ENCODE data around the gene TIGAR. TPM values are rescaled to one million over a fixed set of nuclear protein-coding genes. Genes with fewer than 3 reads are reported as not detected.
A peak's percentile ranks its signal among the peaks of the same experiment; 100 is the strongest.

The TIGAR gene
- 1 to 10 TPM; 3.3 to 9.4 (median 5.6) TPM for polyA plus RNA-seq (ENCODE audit: low read depth in 6 of 6)

GRCh38 chr12:4320853-4321701 lies at the start of gene TIGAR:
Gene TIGAR, plus strand, starts transcription at chr12:4321213. Its CDS starts 59 bp downstream, at chr12:4321272.
- Mint-ChIP-seq H3K36me3 (no peaks in the 10 kb centered on the region), H3K9me3 (no peaks in the 10 kb centered on the region), H3K27ac (peak within 1 kb of the TSS; percentile 90 to 99 (median 98)), H3K4me3 (peak within 1 kb of the TSS; percentile 90 to 97 (median 95)), H3K27me3 (no peaks in the 10 kb centered on the region), H3K4me1 (peaks cover 18 to 37% (median 36%) of the 10 kb centered on the region in 3 donors)
- peak; percentile 97 for DNase-seq
- ATAC-seq (ENCODE audit: low read depth in 2 of 2) = peak; percentile 94

DNA sequence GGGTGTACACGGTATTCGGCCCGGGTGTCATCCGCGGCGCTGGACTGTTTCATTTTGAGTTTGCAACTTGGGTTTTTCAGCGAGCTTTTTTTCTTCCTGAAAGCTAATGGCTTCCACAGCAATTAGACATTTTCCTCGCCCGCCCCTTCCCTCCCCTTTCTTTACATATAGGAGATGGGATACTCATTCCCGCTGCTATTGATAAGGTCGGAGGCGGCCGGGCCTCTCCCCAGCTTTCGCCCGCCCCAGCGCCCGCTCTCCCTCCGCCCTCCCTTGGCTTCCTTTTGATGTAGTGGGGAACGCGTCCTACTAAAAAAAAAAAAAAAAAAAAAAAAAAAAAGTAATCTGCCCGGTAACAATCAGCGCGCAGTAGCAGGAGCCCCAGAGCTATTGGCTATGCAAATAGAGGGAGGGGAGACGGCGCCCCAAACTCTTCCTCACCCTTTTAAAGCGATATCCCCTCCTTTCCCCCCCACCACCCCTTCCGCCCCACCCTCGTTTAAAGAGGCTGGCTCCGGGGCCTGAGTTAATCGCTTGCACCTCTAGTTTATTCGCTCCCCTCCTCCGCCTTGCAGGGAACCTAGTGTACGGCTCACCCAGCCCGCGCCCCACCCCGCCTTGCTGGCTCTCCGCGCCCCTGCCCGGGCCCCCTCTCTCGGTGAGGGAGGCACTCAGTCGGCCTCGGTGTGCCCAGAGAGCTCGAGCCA lies 49.1 kb upstream of the TIGAR start:
- Mint-ChIP-seq H3K27ac (peak overlapping the region; percentile 98 to 100 (median 99)), H3K27me3 (no peaks in the 10 kb centered on the region), H3K9me3 (no peaks in the 10 kb centered on the region), H3K4me3 (peak overlapping the region; percentile 92 to 99 (median 96)), H3K36me3 (no peaks in the 10 kb centered on the region), H3K4me1 (peaks cover 37 to 53% (median 53%) of the 10 kb centered on the region in 3 donors)
- peak; percentile 79 for DNase-seq
- ATAC-seq (ENCODE audit: low read depth in 2 of 2) = peak; percentile 53 to 54

DNA sequence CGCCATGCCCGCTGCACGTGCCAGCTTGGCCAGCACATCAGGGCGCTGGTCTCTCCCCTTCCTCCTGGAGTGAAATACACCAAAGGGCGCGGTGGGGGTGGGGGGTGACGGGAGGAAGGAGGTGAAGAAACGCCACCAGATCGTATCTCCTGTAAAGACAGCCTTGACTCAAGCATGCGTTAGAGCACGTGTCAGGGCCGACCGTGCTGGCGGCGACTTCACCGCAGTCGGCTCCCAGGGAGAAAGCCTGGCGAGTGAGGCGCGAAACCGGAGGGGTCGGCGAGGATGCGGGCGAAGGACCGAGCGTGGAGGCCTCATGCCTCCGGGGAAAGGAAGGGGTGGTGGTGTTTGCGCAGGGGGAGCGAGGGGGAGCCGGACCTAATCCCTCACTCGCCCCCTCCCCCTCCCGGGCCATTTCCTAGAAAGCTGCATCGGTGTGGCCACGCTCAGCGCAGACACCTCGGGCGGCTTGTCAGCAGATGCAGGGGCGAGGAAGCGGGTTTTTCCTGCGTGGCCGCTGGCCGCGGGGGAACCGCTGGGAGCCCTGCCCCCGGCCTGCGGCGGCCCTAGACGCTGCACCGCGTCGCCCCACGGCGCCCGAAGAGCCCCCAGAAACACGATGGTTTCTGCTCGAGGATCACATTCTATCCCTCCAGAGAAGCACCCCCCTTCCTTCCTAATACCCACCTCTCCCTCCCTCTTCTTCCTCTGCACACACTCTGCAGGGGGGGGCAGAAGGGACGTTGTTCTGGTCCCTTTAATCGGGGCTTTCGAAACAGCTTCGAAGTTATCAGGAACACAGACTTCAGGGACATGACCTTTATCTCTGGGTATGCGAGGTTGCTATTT lies 48.4 kb upstream of the TIGAR start:
- Mint-ChIP-seq H3K27me3 (no peaks in the 10 kb centered on the region), H3K4me3 (peak overlapping the region; percentile 92 to 99 (median 96)), H3K4me1 (peaks cover 40 to 57% (median 57%) of the 10 kb centered on the region in 3 donors), H3K27ac (peak overlapping the region; percentile 98 to 100 (median 99)), H3K36me3 (no peaks in the 10 kb centered on the region), H3K9me3 (no peaks in the 10 kb centered on the region)
- ATAC-seq (ENCODE audit: low read depth in 2 of 2) = peak; percentile 19 to 20
- DNase-seq = peak; percentile 66

- DNase-seq = no peak
- peak overlapping the region; percentile 92 to 98 (median 96) for H3K4me3 Mint-ChIP-seq
- H3K27ac Mint-ChIP-seq = peak overlapping the region; percentile 79 to 100 (median 95)
- no peaks in the 10 kb centered on the region for H3K9me3 Mint-ChIP-seq
- no peak for ATAC-seq (ENCODE audit: low read depth in 2 of 2)
- peaks cover 40 to 55% (median 54%) of the 10 kb centered on the region in 3 donors for H3K4me1 Mint-ChIP-seq
- no peaks in the 10 kb centered on the region for H3K36me3 Mint-ChIP-seq
- H3K27me3 Mint-ChIP-seq = no peaks in the 10 kb centered on the region
Measured at GRCh38 chr12:4273273-4273651, 47.8 kb upstream of the TIGAR start.

DNA sequence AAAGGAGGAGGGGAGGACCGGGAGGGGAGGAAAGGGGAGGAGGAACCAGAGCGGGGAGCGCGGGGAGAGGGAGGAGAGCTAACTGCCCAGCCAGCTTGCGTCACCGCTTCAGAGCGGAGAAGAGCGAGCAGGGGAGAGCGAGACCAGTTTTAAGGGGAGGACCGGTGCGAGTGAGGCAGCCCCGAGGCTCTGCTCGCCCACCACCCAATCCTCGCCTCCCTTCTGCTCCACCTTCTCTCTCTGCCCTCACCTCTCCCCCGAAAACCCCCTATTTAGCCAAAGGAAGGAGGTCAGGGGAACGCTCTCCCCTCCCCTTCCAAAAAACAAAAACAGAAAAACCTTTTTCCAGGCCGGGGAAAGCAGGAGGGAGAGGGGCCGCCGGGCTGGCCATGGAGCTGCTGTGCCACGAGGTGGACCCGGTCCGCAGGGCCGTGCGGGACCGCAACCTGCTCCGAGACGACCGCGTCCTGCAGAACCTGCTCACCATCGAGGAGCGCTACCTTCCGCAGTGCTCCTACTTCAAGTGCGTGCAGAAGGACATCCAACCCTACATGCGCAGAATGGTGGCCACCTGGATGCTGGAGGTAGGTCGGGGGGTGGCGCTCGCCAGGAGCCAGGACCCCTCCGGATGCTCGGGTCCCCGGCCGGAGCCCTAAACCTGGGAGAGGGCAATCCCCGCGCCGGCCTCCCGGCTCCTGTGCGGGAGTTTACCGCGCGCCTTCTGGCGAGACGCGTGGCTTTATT lies 47.2 kb upstream of the TIGAR start, which contains the start of gene CCND2:
TSS of gene CCND2 (plus strand) at position 111 of the 744 bp plus-strand sequence. CDS start at position 390, 279 bp downstream.
- H3K36me3 Mint-ChIP-seq = no peaks in the 10 kb centered on the region
- H3K4me1 Mint-ChIP-seq = peaks cover 37 to 51% (median 50%) of the 10 kb centered on the region in 3 donors
- peak within 1 kb of the TSS; percentile 98 to 100 (median 99) for H3K27ac Mint-ChIP-seq
- H3K4me3 Mint-ChIP-seq = peak within 1 kb of the TSS; percentile 92 to 99 (median 96)
- DNase-seq (peak; percentile 29), ATAC-seq (ENCODE audit: low read depth in 2 of 2) (no peak)
- H3K9me3 Mint-ChIP-seq = no peaks in the 10 kb centered on the region
- no peaks in the 10 kb centered on the region for H3K27me3 Mint-ChIP-seq

- H3K27me3 Mint-ChIP-seq = no peaks in the 10 kb centered on the region
Measured at GRCh38 chr12:4274396-4275015, 46.5 kb upstream of the TIGAR start.

DNA sequence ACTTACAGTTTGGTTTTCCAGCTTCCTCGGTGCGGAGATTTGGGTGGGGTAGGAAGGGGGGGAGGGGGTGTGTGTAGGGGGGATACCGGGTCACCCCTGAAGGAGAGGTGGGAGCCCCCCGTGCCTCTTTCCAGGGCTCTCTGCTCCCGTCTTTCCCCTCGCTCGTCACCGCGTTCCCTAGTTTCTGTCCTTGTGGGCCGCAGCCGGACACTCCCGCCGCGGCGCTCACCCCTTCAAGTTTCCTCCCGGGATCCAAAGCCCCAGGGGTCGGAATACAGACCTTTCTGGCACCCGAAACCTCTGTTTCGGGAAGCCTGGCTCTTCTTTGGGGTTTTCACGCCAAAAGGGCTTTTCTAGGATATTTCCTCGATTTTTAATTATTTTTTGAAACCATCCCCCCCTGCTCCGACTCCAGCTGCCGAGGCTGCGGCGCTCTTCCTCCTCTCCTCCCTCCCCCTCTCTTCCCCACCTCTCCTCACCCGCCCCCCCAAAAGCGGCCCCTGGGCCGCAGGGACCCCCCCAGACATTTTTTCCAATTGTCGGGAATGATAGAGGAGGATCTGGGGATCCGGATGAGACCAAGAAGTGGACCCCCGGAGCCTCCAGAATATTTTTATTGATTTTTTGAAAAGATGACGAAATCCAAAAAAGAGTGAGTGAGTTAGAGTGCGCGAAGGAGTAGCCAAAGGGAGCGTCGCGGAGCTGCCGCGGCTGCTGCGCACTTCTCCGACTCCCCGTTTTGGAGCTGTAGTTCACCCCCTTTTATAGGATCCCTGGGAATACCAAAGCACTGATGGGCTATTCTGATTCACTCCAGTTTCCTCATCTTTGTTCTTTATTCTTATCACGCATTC lies 45.8 kb upstream of the TIGAR start:
- no peak for ATAC-seq (ENCODE audit: low read depth in 2 of 2)
- Mint-ChIP-seq H3K9me3 (no peaks in the 10 kb centered on the region), H3K27ac (peak overlapping the region; percentile 58 to 100 (median 86)), H3K4me1 (peaks cover 35 to 47% (median 40%) of the 10 kb centered on the region in 3 donors), H3K27me3 (no peaks in the 10 kb centered on the region), H3K36me3 (peaks cover 0 to under 1% of the 10 kb centered on the region in 2 donors), H3K4me3 (peak overlapping the region; percentile 92 to 98 (median 96))
- no peak for DNase-seq

More at GRCh38 chr12:4274396-4275015, 46.5 kb upstream of the TIGAR start:
- Mint-ChIP-seq H3K4me1 (peaks cover 35 to 54% (median 47%) of the 10 kb centered on the region in 3 donors), H3K36me3 (no peaks in the 10 kb centered on the region), H3K4me3 (peak overlapping the region; percentile 92 to 98 (median 96)), H3K9me3 (no peaks in the 10 kb centered on the region), H3K27ac (peak overlapping the region; percentile 33 to 100 (median 72))
- peak; percentile 20 for DNase-seq
- no peak for ATAC-seq (ENCODE audit: low read depth in 2 of 2)

DNA sequence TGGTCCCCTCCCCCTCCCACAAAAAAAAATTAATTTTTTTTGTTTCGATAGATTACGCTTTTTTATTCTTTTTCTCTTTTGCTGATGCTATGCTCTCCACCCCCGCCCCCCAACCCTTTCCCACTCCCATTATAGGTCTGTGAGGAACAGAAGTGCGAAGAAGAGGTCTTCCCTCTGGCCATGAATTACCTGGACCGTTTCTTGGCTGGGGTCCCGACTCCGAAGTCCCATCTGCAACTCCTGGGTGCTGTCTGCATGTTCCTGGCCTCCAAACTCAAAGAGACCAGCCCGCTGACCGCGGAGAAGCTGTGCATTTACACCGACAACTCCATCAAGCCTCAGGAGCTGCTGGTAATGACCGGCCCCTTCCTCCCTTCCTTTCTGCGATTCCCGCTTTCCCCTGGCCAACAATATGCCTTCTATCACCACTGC lies 45.1 kb upstream of the TIGAR start:
- peaks cover 0 to 7% of the 10 kb centered on the region in 2 donors for H3K36me3 Mint-ChIP-seq
- H3K9me3 Mint-ChIP-seq = no peaks in the 10 kb centered on the region
- H3K4me3 Mint-ChIP-seq = peak overlapping the region; percentile 92 to 98 (median 96)
- no peaks in the 10 kb centered on the region for H3K27me3 Mint-ChIP-seq
- ATAC-seq (ENCODE audit: low read depth in 2 of 2) (no peak), DNase-seq (no peak)
- peaks cover 35 to 47% (median 36%) of the 10 kb centered on the region in 3 donors for H3K4me1 Mint-ChIP-seq
- H3K27ac Mint-ChIP-seq = peak overlapping the region in 5 of 6 donors; percentile 53 to 100 (median 83)

DNA sequence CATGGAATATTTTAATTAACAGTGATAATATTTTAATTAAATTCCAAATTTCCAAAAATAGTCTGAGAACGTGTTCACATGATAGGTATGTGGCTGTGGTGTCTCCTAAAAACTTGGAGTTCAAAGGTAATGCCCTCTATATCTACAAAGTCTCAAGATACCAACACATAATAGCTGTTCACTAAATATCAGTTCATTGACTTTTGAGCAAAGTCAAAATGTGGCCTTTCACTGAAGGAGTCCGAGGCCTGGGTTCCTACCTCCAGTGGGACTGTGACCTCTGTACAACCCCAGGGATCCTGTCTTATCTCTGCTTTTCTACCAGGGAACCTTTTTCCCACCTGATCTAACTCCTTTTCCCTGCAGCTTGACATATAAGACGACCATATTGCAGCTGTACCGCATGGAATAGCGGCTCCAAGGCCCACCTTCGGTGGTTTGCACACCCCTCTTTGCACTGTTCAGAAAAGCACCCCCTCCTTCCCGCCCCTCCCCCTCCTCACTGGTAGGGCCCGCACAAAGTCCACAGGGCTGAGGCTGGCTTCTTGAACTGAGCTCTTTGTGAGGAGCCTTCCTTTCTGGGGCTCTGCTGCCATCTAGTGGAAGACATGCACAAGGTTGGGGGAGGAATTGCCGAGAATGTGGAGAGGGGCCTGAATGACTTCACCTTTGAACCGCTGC lies 44.3 kb upstream of the TIGAR start:
- H3K4me3 Mint-ChIP-seq = peak overlapping the region; percentile 1 to 97 (median 94)
- no peaks in the 10 kb centered on the region for H3K27me3 Mint-ChIP-seq
- peak; percentile 79 for DNase-seq
- no peaks in the 10 kb centered on the region for H3K9me3 Mint-ChIP-seq
- H3K27ac Mint-ChIP-seq = peak overlapping the region in 5 of 6 donors; percentile 27 to 86 (median 68)
- ATAC-seq (ENCODE audit: low read depth in 2 of 2) = peak; percentile 47 to 51
- peaks cover 0 to 9% of the 10 kb centered on the region in 2 donors for H3K36me3 Mint-ChIP-seq
- H3K4me1 Mint-ChIP-seq = peaks cover 35 to 49% (median 35%) of the 10 kb centered on the region in 3 donors

- peak overlapping the region in 5 of 6 donors; percentile 27 to 86 (median 68) for H3K27ac Mint-ChIP-seq
- ATAC-seq (ENCODE audit: low read depth in 2 of 2) = no peak
- DNase-seq = no peak
- H3K4me1 Mint-ChIP-seq = peaks cover 33 to 48% (median 35%) of the 10 kb centered on the region in 3 donors
- no peaks in the 10 kb centered on the region for H3K9me3 Mint-ChIP-seq
- H3K36me3 Mint-ChIP-seq = peaks cover 0 to 9% of the 10 kb centered on the region in 2 donors
- H3K27me3 Mint-ChIP-seq = no peaks in the 10 kb centered on the region
- H3K4me3 Mint-ChIP-seq = peak overlapping the region in 3 of 8 donors; percentile 1 to 94 (median 92)
Measured at GRCh38 chr12:4277205-4277543, 43.8 kb upstream of the TIGAR start.

- Mint-ChIP-seq H3K4me3 (peak overlapping the region in 1 of 8 donors; percentile 54), H3K36me3 (peaks cover 0 to 9% of the 10 kb centered on the region in 2 donors), H3K27me3 (no peaks in the 10 kb centered on the region), H3K4me1 (peaks cover 27 to 47% (median 30%) of the 10 kb centered on the region in 3 donors), H3K9me3 (no peaks in the 10 kb centered on the region), H3K27ac (no peak overlapping the region)
- ATAC-seq (ENCODE audit: low read depth in 2 of 2) (no peak), DNase-seq (no peak)
Measured at GRCh38 chr12:4277857-4278256, 43.2 kb upstream of the TIGAR start.
